Sigmoid colon (tissue), 7 donors: ENCODE data around the gene WDR33. TPM values are rescaled to one million over a fixed set of nuclear protein-coding genes. Genes with fewer than 3 reads are reported as not detected.

Experiments used
- DNase-seq: peaks from one replicate; pipeline ENCODE4 v3.0.0-alpha.2; 2019
- H3K27ac ChIP-seq, 4 donors: fragments of 200-600 bp; sonication (generic); one replicate each; pipeline ENCODE4 v1.5.1; 2016 to 2019; ENCODE audit warnings: mild to moderate bottlenecking in 1 of 4
- H3K27me3 ChIP-seq, 3 donors: fragments of 200-600 bp; sonication (generic); one replicate each; pipeline ENCODE4 v1.5.1; 2019; ENCODE audit warnings: mild to moderate bottlenecking in 1 of 3
- H3K36me3 ChIP-seq, 4 donors: fragments of 200-600 bp; sonication (generic); one replicate each; pipeline ENCODE4 v1.5.1; 2016 to 2019
- H3K4me1 ChIP-seq, 4 donors: fragments of 200-600 bp; sonication (generic); one replicate each; pipeline ENCODE4 v1.5.1; 2017 to 2019
- H3K4me3 ChIP-seq, 4 donors: fragments of 200-600 bp; sonication (generic); one replicate each; pipeline ENCODE4 v1.5.1; 2017 to 2019; ENCODE audit warnings: mild to moderate bottlenecking in 2 of 4, moderate library complexity in 1 of 4
- H3K9me3 ChIP-seq, 4 donors: fragments of 200-600 bp in 3 of 4; sonication (generic) in 3 of 4; one replicate each; pipeline versions ENCODE4 v1.5.1 to v1.6.1; 2013 to 2019
- EP300 ChIP-seq, 4 donors: sonication (generic); formaldehyde crosslinking; IDR thresholded peaks; one replicate each; pipeline ENCODE4 v1.6.1; 2017; ENCODE audit warnings: antibody characterized with exemption in 4 of 4
- POLR2A ChIP-seq, 2 donors: fragments of 450-650 bp; IDR thresholded peaks; one replicate each; pipeline ENCODE4 v1.6.1; 2016; ENCODE audit warnings: antibody characterized with exemption in 2 of 2, mild to moderate bottlenecking in 2 of 2, moderate library complexity in 2 of 2
- POLR2AphosphoS5 ChIP-seq, 4 donors: sonication (generic); formaldehyde crosslinking; IDR thresholded peaks; one replicate each; pipeline ENCODE4 v1.6.1; 2017; ENCODE audit warnings: antibody characterized with exemption in 4 of 4
- WGBS, 2 donors: extraction: QIAGEN DNeasy Blood & Tissue Kit; methylation state at CpG; one replicate each; pipeline ENCODE4 v1.1.7; 2013; 5-methylcytosine and 5-hydroxymethylcytosine counted together
- intact Hi-C: fragments of 100-400 bp; cut with DNase I; formaldehyde crosslinking; loops from one replicate; pipeline ENCODE4 v1.15.1; 2023
- polyA plus RNA-seq, 3 donors: library from polyadenylated mRNA; stranded (reverse); fragments of 200-250 nt; gene quantifications; one replicate each; pipeline ENCODE4 v1.2.3, GENCODE V29; 2013
- total RNA-seq, 4 donors: library from RNA; depleted of rRNA; stranded (reverse); fragments of >200 nt; gene quantifications; one replicate each; pipeline ENCODE4 v1.1.0, GENCODE V29; 2016
- TF ChIP-seq, protein P1 (sequence below), 4 experiments: fragments of 450-650 bp in 3 of 4; fragments of 200-600 bp in 1 of 4; IDR thresholded peaks; one replicate each; pipeline ENCODE4 v1.5.1; 2016 to 2019; ENCODE audit warnings: antibody characterized with exemption in 4 of 4, mild to moderate bottlenecking in 3 of 4, moderate library complexity in 2 of 4
- donor health status: healthy with polysubstance abuse.
- donor health status: Bipolar disorder and iron deficiency.
- donor health status: healthy.

WDR33 gene
- total and polyA plus RNA-seq, 7 donors: 8.3 to 45.2 (median 37.8) TPM

DNA sequence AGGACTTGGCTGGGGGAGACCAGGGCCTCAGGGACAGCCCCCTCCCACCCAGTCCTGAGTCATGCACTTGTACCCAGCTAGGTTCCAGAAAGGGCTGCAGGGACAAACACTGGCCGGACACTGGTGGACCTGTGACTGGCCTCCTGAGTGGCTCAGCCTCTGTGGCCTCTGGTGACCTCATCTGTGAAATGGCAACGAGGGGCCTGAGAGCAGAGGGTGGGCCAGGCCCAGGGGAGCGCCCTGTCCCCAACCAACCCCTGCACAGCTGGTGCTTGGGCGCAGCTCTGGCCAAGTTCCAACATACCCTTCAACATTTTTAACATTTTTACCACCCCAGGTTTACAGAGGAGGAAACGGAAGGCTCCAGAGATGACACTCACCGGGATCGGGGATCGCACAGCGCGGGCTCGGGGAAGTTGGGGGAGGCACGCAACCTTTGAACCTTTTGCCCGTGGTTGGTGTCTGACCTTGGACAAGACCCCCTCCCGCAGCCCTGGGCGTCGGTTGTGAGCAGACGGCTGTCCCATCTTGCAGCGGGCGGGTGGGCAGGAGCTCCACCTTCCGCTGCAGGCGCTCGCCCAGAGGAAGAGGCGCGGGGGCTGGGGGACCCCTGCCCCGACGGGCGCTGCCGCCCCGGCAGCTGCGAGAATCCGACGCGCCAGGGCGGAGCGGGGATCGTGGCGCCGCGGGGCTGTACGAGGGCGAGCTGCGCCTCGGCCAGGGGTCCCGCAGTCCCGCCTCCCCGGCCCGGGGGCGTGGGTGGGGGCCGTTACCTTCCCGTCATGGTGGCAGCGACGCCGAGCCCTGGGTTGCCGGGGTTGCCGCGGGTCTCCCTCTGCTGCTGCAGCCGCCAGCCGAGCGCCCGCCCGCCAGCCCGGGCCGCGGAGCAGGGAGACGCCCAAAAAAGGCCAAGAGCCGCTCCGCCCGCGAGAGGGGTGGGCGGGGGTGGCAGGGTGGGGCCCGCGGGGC, 136.4 kb downstream of the WDR33 start:
- peak in 1 of 2 donors; percentile 30 for TF ChIP-seq POLR2A (IDR thresholded peaks at IDR 0.05)
- TF ChIP-seq, protein P1, sequence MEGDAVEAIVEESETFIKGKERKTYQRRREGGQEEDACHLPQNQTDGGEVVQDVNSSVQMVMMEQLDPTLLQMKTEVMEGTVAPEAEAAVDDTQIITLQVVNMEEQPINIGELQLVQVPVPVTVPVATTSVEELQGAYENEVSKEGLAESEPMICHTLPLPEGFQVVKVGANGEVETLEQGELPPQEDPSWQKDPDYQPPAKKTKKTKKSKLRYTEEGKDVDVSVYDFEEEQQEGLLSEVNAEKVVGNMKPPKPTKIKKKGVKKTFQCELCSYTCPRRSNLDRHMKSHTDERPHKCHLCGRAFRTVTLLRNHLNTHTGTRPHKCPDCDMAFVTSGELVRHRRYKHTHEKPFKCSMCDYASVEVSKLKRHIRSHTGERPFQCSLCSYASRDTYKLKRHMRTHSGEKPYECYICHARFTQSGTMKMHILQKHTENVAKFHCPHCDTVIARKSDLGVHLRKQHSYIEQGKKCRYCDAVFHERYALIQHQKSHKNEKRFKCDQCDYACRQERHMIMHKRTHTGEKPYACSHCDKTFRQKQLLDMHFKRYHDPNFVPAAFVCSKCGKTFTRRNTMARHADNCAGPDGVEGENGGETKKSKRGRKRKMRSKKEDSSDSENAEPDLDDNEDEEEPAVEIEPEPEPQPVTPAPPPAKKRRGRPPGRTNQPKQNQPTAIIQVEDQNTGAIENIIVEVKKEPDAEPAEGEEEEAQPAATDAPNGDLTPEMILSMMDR (IDR thresholded peaks at IDR 0.05): no peak
- peak; percentile 37 to 57 (median 52) for TF ChIP-seq POLR2AphosphoS5 (IDR thresholded peaks at IDR 0.05)
- Histone ChIP-seq H3K4me3 (peak overlapping the region; percentile 77 to 90 (median 84)), H3K4me1 (peaks cover 0 to 72% (median 55%) of the 10 kb centered on the region in 4 donors), H3K36me3 (no peaks in the 10 kb centered on the region), H3K27ac (peak overlapping the region; percentile 96 to 97 (median 97)), H3K27me3 (no peaks in the 10 kb centered on the region), H3K9me3 (no peaks in the 10 kb centered on the region)
- WGBS, 2 donors: 2 to 6% methylated on average over 72 of the region's 72 CpGs
- intact Hi-C loops: loop anchor here (2.0 kb wide), 1 partner anchor 22 kb away; no protein-coding TSS in a partner anchor
- peak; percentile 76 for DNase-seq

DNA sequence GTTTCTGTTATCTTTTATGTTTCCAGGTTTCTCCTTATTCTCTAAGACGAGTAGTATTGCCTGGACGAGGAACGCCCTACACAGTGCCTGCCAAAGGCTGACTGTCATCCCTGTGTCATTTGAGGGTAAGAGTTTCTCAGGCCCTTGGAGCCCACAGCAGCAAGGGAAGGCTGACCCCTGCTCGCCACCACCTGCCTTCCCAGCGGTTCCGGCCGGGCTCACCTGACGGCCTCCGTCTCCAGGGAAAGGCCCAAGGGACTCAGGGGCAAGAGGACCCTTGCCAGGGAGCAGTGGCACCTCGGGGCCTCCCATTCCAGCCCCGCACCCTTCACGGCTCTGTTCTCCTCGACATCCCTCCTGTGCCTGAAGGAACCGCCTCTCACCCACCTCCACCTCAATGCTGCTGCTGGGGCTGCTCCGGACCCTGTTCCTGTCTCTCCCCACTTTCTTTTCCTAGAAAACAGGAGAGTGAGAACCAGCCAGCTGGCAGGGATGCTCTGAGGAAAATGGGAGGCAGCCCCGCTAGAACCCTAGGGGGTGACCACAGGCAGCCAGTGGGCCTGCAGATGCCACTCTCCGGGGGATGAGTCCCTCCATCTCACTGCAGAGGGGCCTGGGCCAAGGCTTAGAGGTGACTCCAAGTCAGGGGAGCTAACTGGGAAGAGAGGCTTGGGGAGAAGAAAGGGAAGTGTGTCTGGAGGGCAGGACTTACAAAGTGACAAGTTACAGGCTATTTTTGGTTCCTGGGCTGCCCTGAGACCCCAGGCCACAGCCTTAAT, 137.5 kb downstream of the WDR33 start:
- WGBS, 2 donors: 82% methylated on average over 17 of the region's 17 CpGs

DNA sequence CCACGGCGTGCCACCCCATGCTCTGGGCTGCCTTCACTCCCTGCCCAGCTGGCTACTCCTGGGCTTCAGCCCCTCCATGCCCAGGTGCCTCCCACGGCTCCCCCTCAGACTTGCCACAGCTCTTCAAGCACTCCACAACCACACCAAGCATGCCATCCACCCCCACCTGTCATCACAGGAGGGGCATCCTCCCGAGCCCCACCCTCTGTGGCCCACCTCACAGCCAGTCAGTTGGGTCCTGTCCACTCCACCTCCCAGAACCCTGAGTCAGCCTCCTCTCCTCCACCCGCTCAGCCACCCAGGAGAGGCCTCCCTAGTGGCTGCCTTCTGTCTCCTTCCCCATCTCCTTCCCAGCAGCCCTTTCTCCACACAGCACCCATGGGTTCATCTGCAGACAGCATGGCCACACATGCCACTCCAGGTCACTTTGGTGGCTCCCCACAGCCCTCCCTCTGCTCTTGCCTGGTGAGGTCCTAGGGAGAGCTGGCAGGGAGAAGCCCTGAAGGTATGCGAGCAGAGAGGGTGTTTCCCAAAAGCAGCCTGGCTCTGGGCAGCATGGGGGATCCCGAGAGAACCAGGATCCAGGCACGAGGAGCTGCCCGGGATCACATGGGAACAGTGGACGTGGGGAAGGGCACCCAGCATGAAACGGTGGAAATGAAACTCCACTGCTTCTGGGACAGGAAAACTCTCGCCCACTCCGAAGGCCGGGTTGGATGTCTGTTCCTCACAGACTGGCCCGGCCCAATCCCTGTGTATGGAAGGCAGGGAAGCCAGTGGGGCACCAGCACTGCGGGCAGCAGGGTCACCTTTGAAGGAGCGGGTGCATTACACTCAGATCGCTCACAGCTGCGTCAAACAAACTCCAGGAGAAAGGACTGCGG, 138.4 kb downstream of the WDR33 start:
- Histone ChIP-seq H3K9me3 (no peaks in the 10 kb centered on the region), H3K27me3 (no peaks in the 10 kb centered on the region), H3K4me3 (peak overlapping the region; percentile 77 to 90 (median 84)), H3K36me3 (peaks cover 0 to 6% (median 0%) of the 10 kb centered on the region in 4 donors), H3K27ac (peak overlapping the region; percentile 96 to 97 (median 97)), H3K4me1 (peaks cover 0 to 80% (median 63%) of the 10 kb centered on the region in 4 donors)
- DNase-seq: peak; percentile 72
- 74 to 81% methylated on average over 20 of the region's 20 CpGs for WGBS, 2 donors
- TF ChIP-seq POLR2AphosphoS5 (IDR thresholded peaks at IDR 0.05) (peak in 3 of 4 donors; percentile 24 to 58 (median 34)), POLR2A (IDR thresholded peaks at IDR 0.05) (no peak), EP300 (IDR thresholded peaks at IDR 0.05) (no peak)
- TF ChIP-seq, protein P1 (IDR thresholded peaks at IDR 0.05): no peak
- intact Hi-C loops: no loop called here

More for the DNA sequence above, 137.5 kb downstream of the WDR33 start:
- Histone ChIP-seq H3K9me3 (no peaks in the 10 kb centered on the region), H3K36me3 (no peaks in the 10 kb centered on the region), H3K4me1 (peaks cover 0 to 75% (median 65%) of the 10 kb centered on the region in 4 donors), H3K27me3 (no peaks in the 10 kb centered on the region), H3K4me3 (peak overlapping the region; percentile 77 to 90 (median 84)), H3K27ac (peak overlapping the region; percentile 96 to 97 (median 97))
- TF ChIP-seq POLR2AphosphoS5 (IDR thresholded peaks at IDR 0.05) (no peak), EP300 (IDR thresholded peaks at IDR 0.05) (no peak), POLR2A (IDR thresholded peaks at IDR 0.05) (no peak)
- TF ChIP-seq, protein P1 (IDR thresholded peaks at IDR 0.05): no peak
- DNase-seq: peak; percentile 69
- intact Hi-C loops: loop anchor here (2.0 kb wide), 1 partner anchor 21 kb away; no protein-coding TSS in a partner anchor
